NOMO-1 treated with DMSO at 0.1 percent for 48 hours (cell line): ENCODE measurements around the gene LCORL.
"Not testable (repeated sequence)": the region's sequence is repeated elsewhere in the genome, so short reads cannot be mapped to it uniquely, and the experiment has no call there.

Experiments used
- DNase-seq: peaks from one replicate; lab custom pipeline; 2025; ENCODE audit not compliant: unreplicated experiment; lab: John Stamatoyannopoulos, UW

Gene LCORL

DNA sequence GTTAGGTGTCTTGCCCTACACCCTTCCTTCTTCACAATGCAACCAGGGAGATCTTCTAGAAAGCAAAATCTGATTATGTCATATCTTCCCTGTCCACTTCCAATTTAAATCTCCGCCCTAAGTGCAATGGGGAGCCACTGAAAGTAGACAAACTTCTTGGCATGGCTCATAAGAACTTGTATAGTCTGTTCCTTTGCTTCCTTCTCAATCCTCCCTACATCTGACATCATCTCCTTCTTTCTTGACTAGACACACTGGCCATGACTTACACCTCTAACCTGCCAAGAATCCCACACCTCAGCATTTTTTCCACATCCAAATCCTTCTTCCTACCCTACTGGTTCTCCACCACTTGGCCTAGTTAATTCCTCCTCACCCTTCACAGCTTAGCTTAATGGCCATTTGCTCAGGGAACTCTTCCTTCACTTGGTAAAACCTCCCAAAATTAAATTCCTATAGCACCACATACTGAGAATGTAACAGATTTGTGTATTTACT is 155.6 kb downstream of the LCORL start:
- no peak for DNase-seq

DNA sequence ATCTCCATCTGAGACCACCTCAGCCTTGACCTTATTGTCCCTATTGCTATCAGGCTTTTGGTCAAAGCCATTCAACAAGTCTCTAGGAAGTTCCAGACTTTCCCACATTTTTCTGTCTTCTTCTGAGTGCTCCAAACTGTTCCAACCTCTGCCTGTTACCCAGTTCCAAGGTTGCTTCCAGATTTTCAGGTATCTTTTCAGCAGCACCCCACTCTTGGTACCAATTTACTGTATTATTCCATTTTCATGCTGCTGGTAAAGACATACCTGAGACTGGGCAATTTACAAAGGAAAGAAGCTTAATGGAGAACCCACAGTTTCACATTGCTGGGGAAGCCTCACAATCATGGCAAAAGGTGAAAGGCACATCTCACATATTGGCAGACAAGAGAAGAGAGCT is 159.6 kb downstream of the LCORL start:
- not testable (repeated sequence) for DNase-seq

DNA sequence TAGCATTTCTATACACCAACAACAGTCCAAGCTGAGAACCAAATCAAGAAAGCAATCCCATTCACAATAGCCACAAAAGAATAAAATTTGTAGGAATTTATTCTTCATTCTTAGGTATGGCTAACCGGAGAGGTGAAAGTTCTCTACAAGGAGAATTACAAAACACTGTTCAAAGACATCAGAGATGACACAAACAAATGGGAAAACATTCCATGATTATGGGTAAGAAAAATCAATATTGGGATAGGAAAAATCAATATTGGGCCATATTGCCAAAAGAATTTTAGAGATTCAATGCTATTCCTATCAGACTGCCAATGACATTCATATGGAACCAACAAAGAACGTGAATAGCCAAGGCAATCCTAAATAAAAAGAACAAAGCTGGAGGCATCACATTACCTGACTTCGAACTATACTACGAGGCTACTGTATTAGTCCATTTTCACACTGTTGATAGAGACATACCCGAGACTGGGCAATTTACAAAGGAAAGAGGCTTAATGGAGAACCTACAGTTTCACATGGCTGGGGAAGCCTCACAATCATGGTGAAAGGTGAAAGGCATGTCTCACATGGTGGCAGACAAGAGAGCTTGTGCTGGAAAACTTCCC is 161.7 kb downstream of the LCORL start:
- no peak for DNase-seq

DNA sequence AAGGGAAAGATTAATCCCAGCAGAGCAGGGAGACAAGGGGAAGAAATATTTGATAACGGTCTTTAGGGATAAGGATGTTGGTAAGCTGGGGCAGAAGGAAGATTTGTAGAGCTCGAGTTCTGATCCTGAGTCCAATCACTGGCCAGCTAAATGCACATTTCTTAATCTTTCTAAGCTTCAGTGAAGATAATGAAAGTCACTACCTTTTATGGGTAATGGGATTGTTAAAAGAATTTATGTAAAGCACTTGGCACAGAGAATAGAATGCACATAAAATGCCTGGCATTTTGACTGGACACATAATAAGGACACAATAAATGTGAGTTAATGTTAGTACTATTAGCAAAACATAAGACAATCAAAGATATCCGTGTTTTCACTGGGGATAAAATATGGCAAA is 167.5 kb downstream of the LCORL start:
- DNase-seq, result no peak

DNA sequence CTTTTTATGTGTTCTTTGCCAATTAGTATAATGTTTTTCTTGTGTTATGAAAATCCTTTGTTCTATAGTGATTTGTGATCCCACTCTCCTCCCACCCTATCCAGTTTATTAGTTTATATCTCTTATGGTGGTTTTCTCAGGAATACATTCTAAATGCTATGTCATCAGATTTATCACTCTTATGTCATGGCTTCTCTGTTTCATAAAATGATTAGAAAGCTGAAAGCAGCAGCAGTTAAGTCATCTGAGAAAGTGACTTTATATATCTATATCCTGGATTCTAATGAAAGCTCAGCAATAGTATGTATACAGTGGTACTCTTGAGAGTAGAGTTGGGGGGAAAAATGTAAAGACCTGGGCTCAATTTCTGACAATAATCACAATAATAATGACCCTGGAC is 169.6 kb downstream of the LCORL start:
- no peak for DNase-seq

DNA sequence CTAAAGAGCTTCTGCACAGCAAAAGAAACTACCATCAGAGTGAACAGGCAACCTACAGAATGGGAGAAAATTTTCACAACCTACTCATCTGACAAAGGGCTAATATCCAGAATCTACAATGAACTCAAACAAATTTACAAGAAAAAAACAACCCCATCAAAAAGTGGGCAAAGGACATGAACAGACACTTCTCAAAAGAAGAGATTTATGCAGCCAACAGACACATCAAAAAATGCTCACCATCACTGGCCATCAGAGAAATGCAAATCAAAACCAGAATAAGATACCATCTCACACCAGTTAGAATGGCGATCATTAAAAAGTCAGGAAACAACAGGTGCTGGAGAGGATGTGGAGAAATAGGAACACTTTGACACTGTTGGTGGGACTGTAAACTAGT is 171.3 kb downstream of the LCORL start:
- not testable (repeated sequence) for DNase-seq

DNA sequence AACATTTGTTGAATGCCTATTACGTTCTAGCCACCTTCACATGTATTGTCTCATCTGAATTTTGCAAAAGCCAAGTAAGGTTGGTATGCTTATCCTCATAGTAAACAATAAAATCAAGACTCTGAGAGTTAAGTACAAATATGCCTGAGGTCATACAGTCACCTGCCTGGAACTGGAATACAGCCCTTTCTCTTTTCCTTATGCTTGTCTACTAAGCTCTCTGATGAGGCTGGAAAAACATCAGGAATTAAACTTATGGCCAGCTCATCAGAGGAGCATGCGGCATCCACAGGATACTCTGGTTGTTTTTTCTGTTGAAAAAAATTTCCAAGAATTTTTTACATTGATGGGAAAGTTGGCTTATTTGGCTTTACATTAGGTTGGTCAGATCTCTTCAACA is 175.3 kb downstream of the LCORL start:
- DNase-seq, result no peak

DNA sequence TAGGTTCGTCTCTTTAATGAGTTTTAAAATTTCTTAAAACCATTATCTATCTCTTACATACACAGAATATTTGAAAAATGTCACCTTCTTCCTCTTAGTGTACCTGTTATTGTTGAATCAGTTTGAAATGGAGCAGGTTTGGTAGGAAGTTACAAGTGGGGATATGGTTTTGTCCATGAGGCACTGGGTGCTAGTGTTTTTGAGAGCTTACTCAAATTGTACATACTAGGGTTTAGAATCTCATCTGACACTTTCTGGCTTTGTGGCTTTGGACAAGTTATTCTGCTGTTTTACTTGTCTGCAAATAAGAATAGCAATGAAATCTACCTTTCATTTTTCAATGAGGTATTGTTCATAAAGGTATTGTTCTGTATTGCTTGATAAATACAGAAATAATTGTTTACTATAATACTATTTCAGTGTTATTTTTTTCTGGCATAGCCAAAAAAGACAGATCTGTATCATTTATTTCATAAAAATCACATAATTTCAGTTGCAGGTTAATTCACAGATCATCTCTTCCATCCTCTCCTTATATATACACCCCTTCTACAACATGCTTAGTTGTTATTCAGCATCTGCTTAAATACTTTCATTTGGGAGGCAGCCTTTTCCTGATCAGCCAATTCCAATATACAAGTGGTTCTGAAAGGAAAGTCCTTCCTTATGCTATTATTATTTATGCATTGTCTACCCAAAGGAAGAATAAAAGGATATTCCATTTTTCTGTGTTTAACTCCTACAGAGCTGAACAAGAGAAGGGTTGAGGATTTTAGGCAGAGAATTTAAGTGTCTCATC is 197.5 kb downstream of the LCORL start:
- DNase-seq, result no peak

DNA sequence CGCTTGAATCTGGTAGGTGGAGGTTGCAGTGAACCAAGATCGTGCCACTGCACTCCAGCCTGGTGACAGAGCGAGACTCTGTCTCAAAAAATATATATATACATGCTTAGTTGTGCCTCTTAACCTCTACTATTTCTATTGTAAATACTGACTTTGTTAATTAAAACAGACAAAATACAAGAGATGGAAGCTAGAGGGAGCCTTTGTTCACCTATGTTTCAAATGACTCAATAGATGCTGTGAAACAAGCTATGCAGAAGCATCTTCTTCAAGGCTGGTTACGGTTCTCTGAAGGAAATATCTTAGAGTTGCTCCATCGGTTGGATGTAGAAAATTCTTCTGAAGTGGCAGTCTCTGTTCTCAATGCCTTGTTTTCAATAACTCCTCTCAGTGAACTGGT is 204.5 kb downstream of the LCORL start:
- peak; percentile 46 for DNase-seq

DNA sequence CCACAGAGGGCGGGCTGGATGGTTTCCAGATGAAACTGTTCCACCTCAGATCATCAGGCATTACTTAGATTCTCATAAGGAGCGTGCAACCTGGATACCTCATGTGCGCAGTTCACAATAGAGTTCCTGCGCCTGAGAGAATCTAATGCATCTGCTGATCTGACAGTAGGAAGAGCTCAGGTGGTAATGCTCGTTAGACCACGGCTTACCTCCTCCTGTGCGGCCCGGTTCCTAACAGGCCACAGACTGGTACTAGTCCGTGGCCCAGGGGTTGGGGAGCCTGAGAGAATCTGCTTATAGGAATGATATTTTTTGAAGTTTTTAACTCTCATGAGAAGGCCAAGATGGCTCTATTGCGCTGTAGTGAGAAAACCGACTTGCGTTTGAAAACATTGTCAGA is 205.4 kb downstream of the LCORL start:
- DNase-seq, result no peak

DNA sequence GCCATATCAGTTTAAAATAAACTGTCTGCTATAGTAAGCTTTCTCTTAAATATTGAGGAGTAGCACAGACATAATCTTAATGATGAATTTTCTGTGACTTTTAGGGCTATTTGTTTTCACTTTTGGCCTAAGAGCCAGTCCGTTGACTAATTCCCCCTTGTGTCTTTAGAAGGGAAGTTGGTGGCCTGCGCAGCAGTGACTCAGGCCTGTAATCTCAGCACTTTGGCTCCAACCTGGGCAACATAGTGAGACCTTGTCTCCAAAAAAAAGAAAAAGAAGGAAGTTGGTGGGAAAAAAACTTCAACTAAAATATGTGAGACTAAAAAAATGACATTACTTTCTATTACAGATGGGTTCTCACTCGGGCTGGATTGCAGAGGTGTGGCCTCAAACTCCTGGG is 207.4 kb downstream of the LCORL start:
- peak; percentile 63 for DNase-seq

DNA sequence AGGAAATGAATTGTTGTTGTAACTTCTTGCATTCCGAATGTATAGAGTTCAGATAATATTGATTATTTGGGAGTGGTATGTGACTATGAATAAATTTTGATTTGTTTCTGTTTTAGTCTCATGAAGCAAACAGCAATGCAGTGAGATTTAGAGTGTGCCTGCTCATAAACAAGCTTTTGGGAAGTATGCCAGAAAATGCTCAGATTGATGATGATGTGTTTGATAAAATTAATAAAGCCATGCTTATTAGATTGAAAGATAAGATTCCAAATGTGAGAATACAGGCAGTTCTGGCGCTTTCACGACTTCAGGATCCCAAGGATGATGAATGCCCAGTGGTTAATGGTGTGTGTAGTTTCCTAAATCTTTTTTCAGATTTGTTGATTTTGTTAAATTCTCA is 208.8 kb downstream of the LCORL start:
- no peak for DNase-seq

DNA sequence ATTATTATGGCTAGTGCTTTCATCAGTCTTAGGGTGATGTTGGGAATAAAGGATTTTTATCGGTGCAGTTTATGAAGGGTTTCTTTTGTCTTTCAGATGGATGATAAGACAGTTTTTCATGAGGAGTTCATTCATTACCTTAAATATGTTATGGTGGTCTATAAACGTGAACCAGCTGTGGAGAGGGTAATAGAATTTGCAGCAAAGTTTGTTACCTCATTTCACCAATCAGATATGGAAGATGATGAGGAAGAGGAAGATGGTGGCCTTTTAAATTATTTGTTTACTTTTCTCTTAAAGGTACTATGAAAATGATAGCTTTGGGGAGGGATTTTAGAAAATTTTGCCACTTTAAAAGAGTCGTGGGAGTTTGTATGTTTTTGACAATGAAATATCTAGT is 209.4 kb downstream of the LCORL start:
- no peak for DNase-seq

DNA sequence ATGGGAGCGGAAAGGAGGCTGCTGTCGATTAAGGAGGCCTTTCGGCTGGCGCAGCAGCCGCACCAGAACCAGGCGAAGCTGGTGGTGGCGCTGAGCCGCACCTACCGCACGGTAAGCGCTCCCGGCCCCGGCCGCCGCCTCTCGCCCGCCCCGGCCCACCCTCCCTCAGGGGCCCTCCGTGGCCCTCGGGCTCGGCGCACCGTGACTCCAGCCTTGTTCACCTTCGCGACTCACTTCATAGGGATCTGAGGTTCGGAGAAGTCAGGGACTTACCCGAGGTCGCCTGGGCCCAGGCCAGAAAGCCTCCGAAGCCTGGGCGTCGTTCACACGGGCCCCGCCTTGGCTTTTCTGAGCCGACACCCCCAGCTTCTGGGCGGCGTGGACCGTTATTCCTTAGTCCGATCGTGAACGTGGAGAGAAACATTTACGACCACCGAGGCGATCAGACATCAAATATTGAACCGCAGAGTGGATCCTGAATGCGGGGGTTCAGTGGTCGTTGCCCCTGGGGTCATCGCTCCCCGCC is 210.4 kb downstream of the LCORL start:
- no peak for DNase-seq

DNA sequence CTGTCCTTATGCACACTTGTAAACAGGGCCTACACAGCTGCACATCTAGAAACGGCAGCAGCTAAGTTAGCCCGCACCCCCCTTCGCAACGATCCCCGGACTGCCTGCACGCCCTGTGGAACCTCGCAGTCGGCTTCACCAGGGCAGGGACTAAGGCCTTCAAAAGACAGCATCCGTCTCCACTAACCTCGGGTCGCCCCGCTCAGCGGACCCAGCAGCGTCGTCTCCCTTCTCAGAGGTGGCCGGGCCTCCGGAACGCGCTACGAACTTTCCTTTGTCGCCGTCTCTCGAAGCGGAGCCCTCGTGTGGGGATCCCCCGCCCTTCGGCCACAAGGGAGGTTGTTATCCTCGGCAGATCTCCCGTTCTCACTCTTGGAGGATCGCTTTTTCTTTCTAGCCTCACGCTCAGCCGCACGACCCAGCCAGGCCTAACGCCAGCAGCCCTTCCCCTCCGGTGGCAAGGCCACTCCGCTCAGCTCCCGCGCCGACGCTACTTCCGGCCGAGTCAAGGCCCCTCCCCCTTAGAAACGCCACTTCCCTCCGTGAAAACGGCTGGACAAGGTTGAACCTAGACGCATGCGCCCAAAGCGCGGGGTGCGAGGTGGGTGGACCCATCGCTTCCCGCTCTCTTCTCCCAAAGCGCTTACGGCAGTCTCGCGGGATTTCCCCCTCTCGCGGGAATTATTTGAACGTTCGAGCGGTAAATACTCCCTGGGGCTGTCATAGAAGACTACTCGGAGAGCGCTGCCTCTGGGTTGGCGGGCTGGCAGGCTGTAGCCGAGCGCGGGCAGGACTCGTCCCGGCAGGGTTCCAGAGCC is 211.1 kb downstream of the LCORL start, which contains the start of the genes DCAF16 and NCAPG:
TSS of gene DCAF16 (minus strand) at position 498 of the 818 bp plus-strand sequence. CDS start 6,616 bp downstream, outside the sequence.
TSS of gene NCAPG (plus strand) at position 720 of the 818 bp plus-strand sequence. CDS start 99 bp downstream, outside the sequence.
- DNase-seq, result peak; percentile 97

DNA sequence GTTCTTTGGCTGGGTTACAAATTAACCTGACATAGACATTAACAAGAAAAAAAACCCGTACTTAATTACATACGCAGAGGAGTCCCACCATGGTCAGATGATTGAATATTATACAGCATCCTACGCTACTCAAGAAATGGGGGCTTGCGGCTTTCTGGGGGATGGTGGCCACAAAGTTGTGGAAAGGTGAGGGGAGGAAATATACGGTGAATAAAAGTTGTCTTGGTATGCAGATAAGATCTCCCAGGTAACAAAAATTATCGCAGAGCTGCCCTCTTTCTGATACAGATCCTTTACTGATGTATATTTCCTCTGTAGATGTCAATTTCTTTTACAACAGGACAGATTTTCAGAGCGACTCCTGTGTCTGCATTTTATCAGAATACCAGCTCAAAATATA is 211.9 kb downstream of the LCORL start:
- no peak for DNase-seq

DNA sequence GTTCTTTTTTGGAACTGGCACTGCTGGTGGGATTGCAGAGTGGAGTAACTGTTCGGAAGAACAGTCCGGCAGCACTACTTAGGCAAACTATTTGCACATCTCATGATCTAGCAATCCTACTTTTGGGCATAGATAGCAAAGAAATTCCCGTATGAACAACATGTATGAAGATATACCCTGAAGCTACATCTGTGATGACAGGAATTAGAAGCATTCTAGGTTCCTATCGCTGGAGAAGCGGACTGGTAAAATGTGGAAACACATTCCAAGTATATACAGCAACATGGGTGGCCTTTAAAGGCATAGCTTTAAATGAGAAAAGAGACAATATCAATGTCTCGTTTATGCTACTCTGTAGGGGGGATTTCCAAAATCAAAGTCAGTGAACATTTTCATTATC is 214.1 kb downstream of the LCORL start:
- no peak for DNase-seq

DNA sequence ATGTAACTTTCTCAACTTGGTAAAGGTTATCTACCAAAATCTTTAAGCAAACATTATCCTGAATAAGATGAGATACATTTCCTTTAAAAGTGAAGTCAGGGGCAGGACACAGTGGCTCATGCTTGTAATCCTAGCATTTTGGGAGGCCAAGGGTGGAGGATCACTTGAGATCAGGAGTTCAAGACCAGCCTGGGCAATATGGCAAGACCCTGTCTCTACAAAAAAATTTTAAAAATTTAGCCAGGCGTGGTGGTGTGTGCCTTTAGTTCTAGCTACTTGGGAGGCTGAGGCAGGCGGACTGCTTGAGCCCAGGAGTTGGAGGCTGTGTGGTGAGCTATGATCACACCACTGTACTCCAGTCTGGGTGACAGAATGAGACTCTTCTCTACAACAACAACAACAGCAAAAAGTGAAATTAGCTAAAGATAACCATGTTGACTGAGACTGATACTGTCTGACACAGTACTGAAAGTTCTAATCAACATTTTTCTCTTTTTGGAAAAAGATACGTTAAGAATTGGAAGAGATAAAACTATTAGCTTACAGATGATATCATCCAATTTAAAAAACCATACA is 215.9 kb downstream of the LCORL start:
- no peak for DNase-seq

DNA sequence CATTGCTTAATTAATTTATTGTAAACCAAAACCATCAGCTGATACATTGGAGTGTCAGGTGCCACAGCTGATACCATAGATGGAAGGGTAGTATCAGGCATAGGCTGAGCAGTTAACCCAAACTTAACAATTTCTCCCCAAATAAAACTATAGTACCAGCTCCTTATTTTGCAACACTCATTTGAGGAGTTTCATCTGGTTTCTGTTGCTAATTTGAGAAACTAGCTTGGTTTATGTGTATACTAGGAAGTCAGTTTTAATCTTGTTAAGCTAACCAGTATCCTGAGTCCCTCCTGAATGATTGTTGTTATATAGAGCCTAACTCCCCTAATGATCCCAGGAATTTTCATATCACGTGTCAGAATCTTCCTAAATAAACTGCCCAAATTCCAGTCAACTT is 223.7 kb downstream of the LCORL start:
- DNase-seq, result no peak

DNA sequence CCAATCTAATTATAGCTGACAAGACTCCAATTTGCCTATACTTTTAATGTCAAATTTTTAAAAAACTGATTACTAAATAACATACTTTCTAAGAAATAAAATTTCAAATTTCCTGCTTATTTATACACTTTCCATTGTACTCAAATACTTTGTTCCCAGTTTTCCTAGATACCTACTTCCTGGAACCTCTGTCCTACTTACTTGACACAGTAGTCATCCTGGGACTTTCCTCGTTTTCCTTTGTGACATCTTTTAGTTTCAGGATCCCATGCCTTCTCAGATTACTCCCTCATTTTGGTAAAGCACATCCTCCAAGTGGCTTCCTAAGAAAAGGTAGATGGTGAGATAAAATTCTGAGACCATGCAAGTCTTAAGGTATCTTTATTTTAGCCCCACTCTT is 226.8 kb downstream of the LCORL start:
- DNase-seq, result no peak
